ENCODE results near the gene SDK1. TPM values are rescaled to one million over a fixed set of nuclear protein-coding genes. Genes with fewer than 3 reads are reported as not detected.
A peak's percentile ranks its signal among the peaks of the same experiment; 100 is the strongest.

Gene SDK1
- polyA plus RNA-seq, 1 donor, result 3.6 TPM

GRCh38 chr7:3589752-3590151 is 288.7 kb downstream of the SDK1 start:
- no peak for DNase-seq

- no peak for DNase-seq
Measured at GRCh38 chr7:3591219-3591618, 290.2 kb downstream of the SDK1 start.

- no peak for DNase-seq
Measured at GRCh38 chr7:3591944-3592343, 290.9 kb downstream of the SDK1 start.

GRCh38 chr7:3592401-3593134 is 291.5 kb downstream of the SDK1 start:
- DNase-seq, result no peak

GRCh38 chr7:3594901-3595300 is 293.8 kb downstream of the SDK1 start:
- DNase-seq, result no peak

- DNase-seq, result no peak
Measured at GRCh38 chr7:3598854-3599253, 297.8 kb downstream of the SDK1 start.

- no peak for DNase-seq
Measured at GRCh38 chr7:3605222-3605621, 304.2 kb downstream of the SDK1 start.

- no peak for DNase-seq
Measured at GRCh38 chr7:3606436-3606835, 305.4 kb downstream of the SDK1 start.

GRCh38 chr7:3607847-3608246 is 306.8 kb downstream of the SDK1 start:
- no peak for DNase-seq

GRCh38 chr7:3616306-3616705 is 315.3 kb downstream of the SDK1 start:
- DNase-seq, result no peak

GRCh38 chr7:3630081-3630480 is 329.0 kb downstream of the SDK1 start:
- DNase-seq, result no peak

GRCh38 chr7:3634396-3634795 is 333.3 kb downstream of the SDK1 start:
- DNase-seq, result no peak

- no peak for DNase-seq
Measured at GRCh38 chr7:3636131-3636860, 335.2 kb downstream of the SDK1 start.

GRCh38 chr7:3639253-3639652 is 338.2 kb downstream of the SDK1 start:
- no peak for DNase-seq

GRCh38 chr7:3641582-3641981 is 340.5 kb downstream of the SDK1 start:
- no peak for DNase-seq

- DNase-seq, result no peak
Measured at GRCh38 chr7:3643091-3643490, 342.0 kb downstream of the SDK1 start.

- no peak for DNase-seq
Measured at GRCh38 chr7:3648276-3648675, 347.2 kb downstream of the SDK1 start.

- no peak for DNase-seq
Measured at GRCh38 chr7:3649250-3649649, 348.2 kb downstream of the SDK1 start.

GRCh38 chr7:3649678-3650440 is 348.8 kb downstream of the SDK1 start:
- DNase-seq, result no peak

- no peak for DNase-seq
Measured at GRCh38 chr7:3650844-3651243, 349.8 kb downstream of the SDK1 start.

- no peak for DNase-seq
Measured at GRCh38 chr7:3655635-3656034, 354.6 kb downstream of the SDK1 start.

GRCh38 chr7:3657206-3657605 is 356.2 kb downstream of the SDK1 start:
- DNase-seq, result peak; percentile 9

- DNase-seq, result no peak
Measured at GRCh38 chr7:3668743-3669142, 367.7 kb downstream of the SDK1 start.

GRCh38 chr7:3670898-3671297 is 369.8 kb downstream of the SDK1 start:
- DNase-seq, result no peak

All from hindlimb muscle (tissue), 1 donor.